ENCODE data around the gene CDH23.

- TF ChIP-seq, protein P1, sequence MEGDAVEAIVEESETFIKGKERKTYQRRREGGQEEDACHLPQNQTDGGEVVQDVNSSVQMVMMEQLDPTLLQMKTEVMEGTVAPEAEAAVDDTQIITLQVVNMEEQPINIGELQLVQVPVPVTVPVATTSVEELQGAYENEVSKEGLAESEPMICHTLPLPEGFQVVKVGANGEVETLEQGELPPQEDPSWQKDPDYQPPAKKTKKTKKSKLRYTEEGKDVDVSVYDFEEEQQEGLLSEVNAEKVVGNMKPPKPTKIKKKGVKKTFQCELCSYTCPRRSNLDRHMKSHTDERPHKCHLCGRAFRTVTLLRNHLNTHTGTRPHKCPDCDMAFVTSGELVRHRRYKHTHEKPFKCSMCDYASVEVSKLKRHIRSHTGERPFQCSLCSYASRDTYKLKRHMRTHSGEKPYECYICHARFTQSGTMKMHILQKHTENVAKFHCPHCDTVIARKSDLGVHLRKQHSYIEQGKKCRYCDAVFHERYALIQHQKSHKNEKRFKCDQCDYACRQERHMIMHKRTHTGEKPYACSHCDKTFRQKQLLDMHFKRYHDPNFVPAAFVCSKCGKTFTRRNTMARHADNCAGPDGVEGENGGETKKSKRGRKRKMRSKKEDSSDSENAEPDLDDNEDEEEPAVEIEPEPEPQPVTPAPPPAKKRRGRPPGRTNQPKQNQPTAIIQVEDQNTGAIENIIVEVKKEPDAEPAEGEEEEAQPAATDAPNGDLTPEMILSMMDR (IDR thresholded peaks at IDR 0.05; ENCODE audit: low read depth, low read length, poor library complexity, severe bottlenecking), result no peak
- no peak for TF ChIP-seq EZH2phosphoT487 (IDR thresholded peaks at IDR 0.05; ENCODE audit: borderline replicate concordance, low read length)
These were observed 224.8 kb downstream of the CDH23 start for GRCh38 chr10:71621231-71622153.
